Gastroesophageal sphincter (tissue), 4 donors: ENCODE data around the gene SEMA6A. TPM values are rescaled to one million over a fixed set of nuclear protein-coding genes. Genes with fewer than 3 reads are reported as not detected.

Source experiments
- ATAC-seq: fragments of 150-250 bp; one replicate; pipeline ENCODE4 v1.9.1; 2016; ENCODE audit warnings: mild to moderate bottlenecking, moderate library complexity
- H3K27ac ChIP-seq, 4 donors: fragments of 200-600 bp; sonication (generic) in 3 of 4; 1 replicate in 3 of 4; 2 replicates in 1 of 4; pipeline ENCODE4 v1.5.1; 2016 to 2019
- H3K27me3 ChIP-seq: fragments of 200-600 bp; sonication (generic); one replicate; pipeline ENCODE4 v1.5.1; 2019
- H3K36me3 ChIP-seq, 2 donors: fragments of 200-600 bp; sonication (generic); one replicate each; pipeline ENCODE4 v1.5.1; 2019; ENCODE audit warnings: control low read depth in 1 of 2
- H3K4me1 ChIP-seq, 3 donors: fragments of 200-600 bp; sonication (generic); 1 replicate in 2 of 3; 2 replicates in 1 of 3; pipeline ENCODE4 v1.5.1; 2016 to 2019; ENCODE audit warnings: control low read depth in 2 of 3
- H3K4me3 ChIP-seq, 2 donors: fragments of 200-600 bp; sonication (generic); one replicate each; pipeline ENCODE4 v1.5.1; 2019; ENCODE audit warnings: mild to moderate bottlenecking in 1 of 2, moderate library complexity in 1 of 2
- H3K9me3 ChIP-seq, 3 donors: fragments of 200-600 bp; sonication (generic); one replicate each; pipeline ENCODE4 v1.5.1; 2017 to 2019; ENCODE audit warnings: control low read depth in 2 of 3
- EP300 ChIP-seq: sonication (generic); formaldehyde crosslinking; IDR thresholded peaks from one replicate; pipeline ENCODE4 v1.6.1; 2017; ENCODE audit warnings: antibody characterized with exemption, mild to moderate bottlenecking
- POLR2A ChIP-seq, 2 donors: fragments of 450-650 bp; IDR thresholded peaks; one replicate each; pipeline ENCODE4 v1.6.1; 2017; ENCODE audit warnings: antibody characterized with exemption in 2 of 2, mild to moderate bottlenecking in 2 of 2, moderate library complexity in 1 of 2
- POLR2AphosphoS5 ChIP-seq: sonication (generic); formaldehyde crosslinking; IDR thresholded peaks from one replicate; pipeline ENCODE4 v1.6.1; 2017; ENCODE audit warnings: antibody characterized with exemption
- WGBS, 2 donors: methylation state at CpG; one replicate each; pipeline ENCODE4 v1.1.5; 2018; ENCODE audit warnings: low coverage in 1 of 2; 5-methylcytosine and 5-hydroxymethylcytosine counted together
- total RNA-seq, 4 donors: library from RNA; depleted of rRNA; stranded (reverse); fragments of >200 nt; gene quantifications; one replicate each; pipeline ENCODE4 v1.1.0, GENCODE V29; 2016
- TF ChIP-seq, protein P1 (sequence below), 4 experiments: fragments of 200-600 bp in 2 of 4; fragments of 450-650 bp in 2 of 4; sonication (generic) in 1 of 4; IDR thresholded peaks; one replicate each; pipeline ENCODE4 v1.5.1; 2017 to 2019; ENCODE audit warnings: antibody characterized with exemption in 4 of 4, mild to moderate bottlenecking in 2 of 4, moderate library complexity in 2 of 4

The SEMA6A gene
- total RNA-seq, 4 donors from 2014 or later = 10.9 to 19.8 (median 17.8) TPM

DNA sequence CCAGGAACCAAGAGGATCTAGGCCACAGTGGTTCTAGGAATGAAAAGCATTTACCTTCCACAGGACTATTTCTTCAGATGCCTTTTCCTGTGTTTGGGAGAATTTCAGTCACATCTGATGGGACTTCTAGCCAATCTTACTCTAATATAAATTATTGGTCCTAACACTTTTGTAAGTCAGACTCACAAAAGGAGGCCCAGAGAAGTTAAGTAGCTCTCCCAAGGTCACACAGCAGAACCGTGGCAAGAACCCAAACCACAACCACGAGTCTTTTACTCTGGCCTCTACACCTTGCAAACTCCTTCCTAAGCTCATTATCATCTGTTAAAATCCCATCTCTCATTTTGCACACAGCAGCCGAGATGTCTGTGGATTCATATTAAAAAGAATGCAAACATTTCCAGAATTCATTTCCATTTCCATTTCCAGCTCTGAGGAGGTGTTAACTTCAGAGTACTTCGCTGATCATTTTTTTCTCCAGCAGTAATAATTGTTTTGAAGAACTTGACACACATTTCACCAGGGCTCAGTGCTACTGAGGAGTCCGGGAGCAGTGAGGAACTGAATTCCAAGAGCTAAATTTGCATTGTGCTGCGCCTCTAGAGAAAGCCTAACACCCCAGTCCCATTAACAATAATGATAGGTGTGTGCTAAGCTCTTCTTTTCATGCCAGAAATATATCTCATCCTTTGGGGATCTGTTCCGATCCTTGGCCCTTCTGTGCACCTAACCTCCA is 168.1 kb downstream of the SEMA6A start:
- H3K27ac ChIP-seq = no peak overlapping the region
- no peak overlapping the region for H3K4me3 ChIP-seq
- no peaks in the 10 kb centered on the region for H3K9me3 ChIP-seq
- no peaks in the 10 kb centered on the region for H3K27me3 ChIP-seq
- peaks cover 0 to 30% (median 0%) of the 10 kb centered on the region in 3 donors for H3K4me1 ChIP-seq
- 58 to 73% methylated on average over 5 to 7 of the region's 7 CpGs for WGBS, 2 donors
- no peak for TF ChIP-seq POLR2AphosphoS5
- no peak for TF ChIP-seq POLR2A (IDR thresholded peaks at IDR 0.05)
- TF ChIP-seq EP300 = no peak
- TF ChIP-seq, protein P1, sequence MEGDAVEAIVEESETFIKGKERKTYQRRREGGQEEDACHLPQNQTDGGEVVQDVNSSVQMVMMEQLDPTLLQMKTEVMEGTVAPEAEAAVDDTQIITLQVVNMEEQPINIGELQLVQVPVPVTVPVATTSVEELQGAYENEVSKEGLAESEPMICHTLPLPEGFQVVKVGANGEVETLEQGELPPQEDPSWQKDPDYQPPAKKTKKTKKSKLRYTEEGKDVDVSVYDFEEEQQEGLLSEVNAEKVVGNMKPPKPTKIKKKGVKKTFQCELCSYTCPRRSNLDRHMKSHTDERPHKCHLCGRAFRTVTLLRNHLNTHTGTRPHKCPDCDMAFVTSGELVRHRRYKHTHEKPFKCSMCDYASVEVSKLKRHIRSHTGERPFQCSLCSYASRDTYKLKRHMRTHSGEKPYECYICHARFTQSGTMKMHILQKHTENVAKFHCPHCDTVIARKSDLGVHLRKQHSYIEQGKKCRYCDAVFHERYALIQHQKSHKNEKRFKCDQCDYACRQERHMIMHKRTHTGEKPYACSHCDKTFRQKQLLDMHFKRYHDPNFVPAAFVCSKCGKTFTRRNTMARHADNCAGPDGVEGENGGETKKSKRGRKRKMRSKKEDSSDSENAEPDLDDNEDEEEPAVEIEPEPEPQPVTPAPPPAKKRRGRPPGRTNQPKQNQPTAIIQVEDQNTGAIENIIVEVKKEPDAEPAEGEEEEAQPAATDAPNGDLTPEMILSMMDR (IDR thresholded peaks at IDR 0.05) = no peak
- no peaks in the 10 kb centered on the region for H3K36me3 ChIP-seq
- ATAC-seq = no peak

DNA sequence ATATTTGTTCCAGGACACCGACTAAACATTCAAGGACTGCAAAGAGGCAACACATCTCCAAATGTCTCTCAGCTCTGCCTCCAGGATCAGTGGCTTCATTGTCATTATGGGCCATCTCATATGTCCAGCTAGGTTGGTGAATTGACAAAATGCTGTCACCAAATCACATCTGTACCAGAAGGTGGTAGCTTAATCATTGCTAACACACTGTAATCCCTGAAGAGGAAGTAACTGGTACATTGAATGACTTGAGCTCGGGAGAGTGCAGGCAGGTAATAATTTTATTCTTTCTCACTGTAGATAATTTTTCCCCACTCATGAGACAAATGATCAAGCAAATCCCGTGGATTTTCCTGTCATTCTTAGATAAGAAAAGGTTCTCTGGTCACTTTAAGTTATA is 169.8 kb downstream of the SEMA6A start:
- Histone ChIP-seq H3K27me3 (no peaks in the 10 kb centered on the region), H3K4me1 (peaks cover 0 to 13% (median 0%) of the 10 kb centered on the region in 3 donors), H3K27ac (no peak overlapping the region), H3K4me3 (no peak overlapping the region), H3K36me3 (no peaks in the 10 kb centered on the region), H3K9me3 (no peaks in the 10 kb centered on the region)
- no peak for ATAC-seq
- TF ChIP-seq POLR2A (IDR thresholded peaks at IDR 0.05) (no peak), EP300 (no peak), POLR2AphosphoS5 (no peak)
- TF ChIP-seq, protein P1 (IDR thresholded peaks at IDR 0.05) = no peak
- 71 to 75% methylated on average over 2 to 3 of the region's 3 CpGs for WGBS, 2 donors

DNA sequence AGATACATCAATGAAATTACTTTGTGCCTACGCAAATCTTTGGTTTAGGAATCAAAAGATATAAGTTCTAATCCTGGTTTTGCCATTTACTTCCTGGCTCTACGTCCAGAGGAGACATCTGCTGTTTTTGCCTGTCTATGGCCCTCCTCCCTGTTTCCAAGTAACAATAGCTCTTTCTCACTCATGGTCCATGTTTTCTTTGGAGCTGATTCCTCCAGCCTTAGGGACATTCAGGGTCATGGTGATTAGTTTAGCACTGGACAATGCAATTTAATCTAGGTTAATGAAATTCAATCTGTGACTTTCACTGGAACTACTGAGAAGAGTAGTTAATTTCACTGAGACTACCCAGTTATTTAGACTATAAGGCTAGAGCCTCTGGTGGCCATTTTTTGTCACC is 170.6 kb downstream of the SEMA6A start:
- 40 to 42% methylated on average over 2 of the region's 2 CpGs for WGBS, 2 donors
- Histone ChIP-seq H3K4me3 (no peak overlapping the region), H3K27ac (no peak overlapping the region), H3K4me1 (peaks cover 0 to 13% (median 0%) of the 10 kb centered on the region in 3 donors), H3K27me3 (no peaks in the 10 kb centered on the region), H3K9me3 (no peaks in the 10 kb centered on the region), H3K36me3 (no peaks in the 10 kb centered on the region)
- no peak for TF ChIP-seq POLR2AphosphoS5
- no peak for TF ChIP-seq POLR2A (IDR thresholded peaks at IDR 0.05)
- TF ChIP-seq EP300 = no peak
- TF ChIP-seq, protein P1 (IDR thresholded peaks at IDR 0.05) = no peak
- no peak for ATAC-seq

DNA sequence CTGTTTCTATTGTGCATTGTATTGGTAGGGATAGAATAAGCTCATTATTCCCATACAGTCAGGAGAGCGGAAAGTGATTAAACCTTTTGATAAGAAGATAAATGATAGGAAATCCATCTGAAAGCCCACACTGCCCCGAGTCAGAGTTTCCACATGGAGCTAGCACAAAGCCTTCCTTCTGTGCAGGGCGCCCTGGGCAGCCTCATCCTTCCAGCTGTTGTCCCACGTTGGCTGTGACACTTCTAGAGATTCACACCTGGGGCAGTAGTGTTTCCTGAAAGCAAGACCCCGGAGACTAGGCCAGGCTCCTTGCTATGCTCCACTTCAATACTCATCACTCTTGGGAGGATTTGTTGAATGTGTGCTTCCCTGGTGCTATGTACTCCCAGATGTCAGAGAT is 172.4 kb downstream of the SEMA6A start:
- no peak for ATAC-seq
- 86 to 95% methylated on average over 3 to 4 of the region's 5 CpGs for WGBS, 2 donors

More for the DNA sequence above, 172.4 kb downstream of the SEMA6A start:
- Histone ChIP-seq H3K36me3 (no peaks in the 10 kb centered on the region), H3K9me3 (no peaks in the 10 kb centered on the region), H3K4me1 (peaks cover 0 to 11% (median 0%) of the 10 kb centered on the region in 3 donors), H3K27me3 (no peaks in the 10 kb centered on the region), H3K4me3 (no peak overlapping the region), H3K27ac (no peak overlapping the region)
- TF ChIP-seq EP300 = no peak
- no peak for TF ChIP-seq POLR2AphosphoS5
- TF ChIP-seq, protein P1 (IDR thresholded peaks at IDR 0.05) = no peak
- TF ChIP-seq POLR2A (IDR thresholded peaks at IDR 0.05) = no peak
